GM23248 (cell line): ENCODE results near the gene PGAM4.

Experiments used
- EZH2 ChIP-seq: fragments of 200-600 bp; sonication (generic); IDR thresholded peaks from 2 replicates; pipeline ENCODE4 v1.6.1; 2018; ENCODE audit warnings: antibody characterized with exemption, mild to moderate bottlenecking; ENCODE audit not compliant: insufficient read depth, poor library complexity, severe bottlenecking
- EZH2phosphoT487 ChIP-seq: fragments of 200-600 bp; sonication (generic); IDR thresholded peaks from 2 replicates; pipeline ENCODE4 v1.6.1; 2018; ENCODE audit warnings: antibody characterized with exemption, moderate library complexity, mild to moderate bottlenecking, low read depth; ENCODE audit not compliant: insufficient read depth

- TF ChIP-seq EZH2 (no peak), EZH2phosphoT487 (no peak)
Measured at GRCh38 chrX:77969538-77969937, at the start of gene PGAM4.
